Measurements from ENCODE around the gene HNRNPAB.

- TF ChIP-seq, protein P1, sequence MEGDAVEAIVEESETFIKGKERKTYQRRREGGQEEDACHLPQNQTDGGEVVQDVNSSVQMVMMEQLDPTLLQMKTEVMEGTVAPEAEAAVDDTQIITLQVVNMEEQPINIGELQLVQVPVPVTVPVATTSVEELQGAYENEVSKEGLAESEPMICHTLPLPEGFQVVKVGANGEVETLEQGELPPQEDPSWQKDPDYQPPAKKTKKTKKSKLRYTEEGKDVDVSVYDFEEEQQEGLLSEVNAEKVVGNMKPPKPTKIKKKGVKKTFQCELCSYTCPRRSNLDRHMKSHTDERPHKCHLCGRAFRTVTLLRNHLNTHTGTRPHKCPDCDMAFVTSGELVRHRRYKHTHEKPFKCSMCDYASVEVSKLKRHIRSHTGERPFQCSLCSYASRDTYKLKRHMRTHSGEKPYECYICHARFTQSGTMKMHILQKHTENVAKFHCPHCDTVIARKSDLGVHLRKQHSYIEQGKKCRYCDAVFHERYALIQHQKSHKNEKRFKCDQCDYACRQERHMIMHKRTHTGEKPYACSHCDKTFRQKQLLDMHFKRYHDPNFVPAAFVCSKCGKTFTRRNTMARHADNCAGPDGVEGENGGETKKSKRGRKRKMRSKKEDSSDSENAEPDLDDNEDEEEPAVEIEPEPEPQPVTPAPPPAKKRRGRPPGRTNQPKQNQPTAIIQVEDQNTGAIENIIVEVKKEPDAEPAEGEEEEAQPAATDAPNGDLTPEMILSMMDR (IDR thresholded peaks at IDR 0.05 in 8 of 11, conservative IDR thresholded peaks at IDR 0.05 in 3 of 11), result no peak
- TF ChIP-seq POLR2A (IDR thresholded peaks at IDR 0.05), result no peak
- peak in 2 of 3 donors; percentile 36 to 50 for TF ChIP-seq POLR2AphosphoS5 (IDR thresholded peaks at IDR 0.05)
Measured at GRCh38 chr5:178241231-178241663, 36.9 kb downstream of the HNRNPAB start.
